SW 1271 (cell line): ENCODE measurements around the gene TBL3.
"Not testable (repeated sequence)": the region's sequence is repeated elsewhere in the genome, so short reads cannot be mapped to it uniquely, and the experiment has no call there.

Source experiments
- DNase-seq, 2 experiments: peaks; one replicate each; lab custom pipeline; 2025; lab: John Stamatoyannopoulos, UW

Gene TBL3

GRCh38 chr16:1971796-1972489, at the start of gene TBL3:
Gene TBL3 (plus strand): TSS chr16:1972053. CDS start chr16:1972165, 112 bp downstream.
- DNase-seq = peak; percentile 56 to 81

- DNase-seq = no peak
Observed at GRCh38 chr16:1922357-1922756, 49.5 kb upstream of the TBL3 start.

- DNase-seq = no peak
Observed at GRCh38 chr16:1923299-1924034, 48.4 kb upstream of the TBL3 start.

- DNase-seq = no peak
Observed at GRCh38 chr16:1924095-1924494, 47.8 kb upstream of the TBL3 start.

- DNase-seq = no peak
Observed at GRCh38 chr16:1926271-1926670, 45.6 kb upstream of the TBL3 start.

- no peak for DNase-seq
Observed at GRCh38 chr16:1929105-1929504, 42.7 kb upstream of the TBL3 start.

- DNase-seq = peak in 1 of 2 experiments; percentile 56
Observed at GRCh38 chr16:1929578-1930337, 42.1 kb upstream of the TBL3 start.

- no peak for DNase-seq
Observed at GRCh38 chr16:1930338-1930720, 41.5 kb upstream of the TBL3 start.

GRCh38 chr16:1932050-1933028, 39.5 kb upstream of the TBL3 start:
- DNase-seq = no peak

GRCh38 chr16:1933097-1933661, 38.7 kb upstream of the TBL3 start:
- DNase-seq = no peak

GRCh38 chr16:1936945-1937479, 34.8 kb upstream of the TBL3 start:
- no peak for DNase-seq

- DNase-seq = no peak
Observed at GRCh38 chr16:1938316-1938715, 33.5 kb upstream of the TBL3 start.

- no peak for DNase-seq
Observed at GRCh38 chr16:1938910-1939309, 32.9 kb upstream of the TBL3 start.

GRCh38 chr16:1939833-1940232, 32.0 kb upstream of the TBL3 start:
- not testable (repeated sequence) for DNase-seq

GRCh38 chr16:1940273-1941161, 31.3 kb upstream of the TBL3 start:
- no peak for DNase-seq

GRCh38 chr16:1941162-1942046, 30.4 kb upstream of the TBL3 start:
- DNase-seq = no peak

GRCh38 chr16:1942047-1942809, 29.6 kb upstream of the TBL3 start:
- DNase-seq = no peak
